OCI-LY1 (cell line): ENCODE data around the gene POLR2F.

Experiments
- EZH2 ChIP-seq: fragments of 200-600 bp; sonication (generic), shearing (Covaris generic); IDR thresholded peaks from 2 replicates; pipeline ENCODE4 v1.8.0; 2017; ENCODE audit warnings: borderline replicate concordance, mixed run types, mild to moderate bottlenecking, antibody characterized with exemption, low read length, moderate library complexity, mixed read lengths
- TF ChIP-seq, protein P1 (sequence below): fragments of 200-600 bp; sonication (generic), shearing (Covaris generic); IDR thresholded peaks from 2 replicates; pipeline ENCODE4 v1.5.1; 2017; ENCODE audit warnings: mild to moderate bottlenecking, antibody characterized with exemption, low read length, moderate library complexity, mixed read lengths

DNA sequence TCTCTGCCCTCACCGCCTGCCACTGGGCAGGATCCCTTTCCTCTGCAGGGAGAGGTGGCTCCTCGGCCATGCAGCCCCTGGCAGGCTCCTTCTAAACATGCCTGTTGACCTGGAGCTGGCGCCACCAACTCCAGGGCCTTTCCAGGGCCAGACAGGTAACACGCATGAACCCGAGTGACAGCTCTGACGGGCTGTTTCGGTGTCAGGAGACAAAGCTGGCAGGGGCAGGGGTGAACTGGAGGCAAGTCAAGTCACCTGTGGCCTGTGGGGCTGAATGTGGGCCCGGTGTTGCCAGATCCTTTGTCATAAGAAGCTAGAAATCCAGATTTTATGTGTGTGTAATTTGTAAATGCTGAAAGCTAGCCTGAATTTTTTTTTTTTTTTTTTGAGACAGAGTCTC, 11.4 kb upstream of the POLR2F start:
- TF ChIP-seq, protein P1, sequence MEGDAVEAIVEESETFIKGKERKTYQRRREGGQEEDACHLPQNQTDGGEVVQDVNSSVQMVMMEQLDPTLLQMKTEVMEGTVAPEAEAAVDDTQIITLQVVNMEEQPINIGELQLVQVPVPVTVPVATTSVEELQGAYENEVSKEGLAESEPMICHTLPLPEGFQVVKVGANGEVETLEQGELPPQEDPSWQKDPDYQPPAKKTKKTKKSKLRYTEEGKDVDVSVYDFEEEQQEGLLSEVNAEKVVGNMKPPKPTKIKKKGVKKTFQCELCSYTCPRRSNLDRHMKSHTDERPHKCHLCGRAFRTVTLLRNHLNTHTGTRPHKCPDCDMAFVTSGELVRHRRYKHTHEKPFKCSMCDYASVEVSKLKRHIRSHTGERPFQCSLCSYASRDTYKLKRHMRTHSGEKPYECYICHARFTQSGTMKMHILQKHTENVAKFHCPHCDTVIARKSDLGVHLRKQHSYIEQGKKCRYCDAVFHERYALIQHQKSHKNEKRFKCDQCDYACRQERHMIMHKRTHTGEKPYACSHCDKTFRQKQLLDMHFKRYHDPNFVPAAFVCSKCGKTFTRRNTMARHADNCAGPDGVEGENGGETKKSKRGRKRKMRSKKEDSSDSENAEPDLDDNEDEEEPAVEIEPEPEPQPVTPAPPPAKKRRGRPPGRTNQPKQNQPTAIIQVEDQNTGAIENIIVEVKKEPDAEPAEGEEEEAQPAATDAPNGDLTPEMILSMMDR: no peak
- TF ChIP-seq EZH2: no peak
